ENCODE results near the gene PSMD14.

Gene PSMD14

GRCh38 chr2:161283926-161284325 is 24.3 kb upstream of the PSMD14 start:
- no peaks in the 10 kb centered on the region for H3K9me3 ChIP-seq (ENCODE audit: control insufficient read depth, low read length)
- H3K27me3 ChIP-seq (replicated peaks; ENCODE audit: control insufficient read depth, insufficient read depth, low read length, poor library complexity, severe bottlenecking): no peaks in the 10 kb centered on the region
- H3K36me3 ChIP-seq (ENCODE audit: control insufficient read depth, insufficient read depth, low read length): no peaks in the 10 kb centered on the region
- DNase-seq: no peak
- no peaks in the 10 kb centered on the region for H3K4me1 ChIP-seq (ENCODE audit: control insufficient read depth, insufficient read depth, low read length, poor library complexity, severe bottlenecking)
- no peak overlapping the region for H3K27ac ChIP-seq (ENCODE audit: insufficient read depth, low read length, poor library complexity, severe bottlenecking)
- H3K4me3 ChIP-seq (ENCODE audit: insufficient read depth, low read depth, low read length, poor library complexity, severe bottlenecking): no peak overlapping the region

- no peak for DNase-seq
- Histone ChIP-seq H3K4me1 (ENCODE audit: control insufficient read depth, insufficient read depth, low read length, poor library complexity, severe bottlenecking) (peaks cover 1% of the 10 kb centered on the region), H3K36me3 (ENCODE audit: control insufficient read depth, insufficient read depth, low read length) (no peaks in the 10 kb centered on the region), H3K4me3 (ENCODE audit: insufficient read depth, low read depth, low read length, poor library complexity, severe bottlenecking) (no peak overlapping the region), H3K9me3 (ENCODE audit: control insufficient read depth, low read length) (no peaks in the 10 kb centered on the region), H3K27ac (ENCODE audit: insufficient read depth, low read length, poor library complexity, severe bottlenecking) (no peak overlapping the region), H3K27me3 (replicated peaks; ENCODE audit: control insufficient read depth, insufficient read depth, low read length, poor library complexity, severe bottlenecking) (no peaks in the 10 kb centered on the region)
Observed at GRCh38 chr2:161303535-161304050, 4.6 kb upstream of the PSMD14 start.

- DNase-seq: no peak
- Histone ChIP-seq H3K4me3 (ENCODE audit: insufficient read depth, low read depth, low read length, poor library complexity, severe bottlenecking) (no peak overlapping the region), H3K4me1 (ENCODE audit: control insufficient read depth, insufficient read depth, low read length, poor library complexity, severe bottlenecking) (peaks cover 6% of the 10 kb centered on the region), H3K36me3 (ENCODE audit: control insufficient read depth, insufficient read depth, low read length) (no peaks in the 10 kb centered on the region), H3K9me3 (ENCODE audit: control insufficient read depth, low read length) (no peaks in the 10 kb centered on the region), H3K27me3 (replicated peaks; ENCODE audit: control insufficient read depth, insufficient read depth, low read length, poor library complexity, severe bottlenecking) (no peaks in the 10 kb centered on the region), H3K27ac (ENCODE audit: insufficient read depth, low read length, poor library complexity, severe bottlenecking) (no peak overlapping the region)
Observed at GRCh38 chr2:161306919-161307318, 1.3 kb upstream of the PSMD14 start.

- peak overlapping the region; percentile 80 for H3K27ac ChIP-seq (ENCODE audit: insufficient read depth, low read length, poor library complexity, severe bottlenecking)
- H3K36me3 ChIP-seq (ENCODE audit: control insufficient read depth, insufficient read depth, low read length): no peaks in the 10 kb centered on the region
- H3K4me3 ChIP-seq (ENCODE audit: insufficient read depth, low read depth, low read length, poor library complexity, severe bottlenecking): peak overlapping the region; percentile 81
- peaks cover 6% of the 10 kb centered on the region for H3K4me1 ChIP-seq (ENCODE audit: control insufficient read depth, insufficient read depth, low read length, poor library complexity, severe bottlenecking)
- H3K9me3 ChIP-seq (ENCODE audit: control insufficient read depth, low read length): no peaks in the 10 kb centered on the region
- H3K27me3 ChIP-seq (replicated peaks; ENCODE audit: control insufficient read depth, insufficient read depth, low read length, poor library complexity, severe bottlenecking): no peaks in the 10 kb centered on the region
- DNase-seq: no peak
Observed at GRCh38 chr2:161307676-161308075, 549 bp upstream of the PSMD14 start.

GRCh38 chr2:161312996-161313395 is 4.8 kb downstream of the PSMD14 start:
- Histone ChIP-seq H3K4me1 (ENCODE audit: control insufficient read depth, insufficient read depth, low read length, poor library complexity, severe bottlenecking) (peaks cover 6% of the 10 kb centered on the region), H3K27ac (ENCODE audit: insufficient read depth, low read length, poor library complexity, severe bottlenecking) (no peak overlapping the region), H3K9me3 (ENCODE audit: control insufficient read depth, low read length) (no peaks in the 10 kb centered on the region), H3K4me3 (ENCODE audit: insufficient read depth, low read depth, low read length, poor library complexity, severe bottlenecking) (no peak overlapping the region), H3K27me3 (replicated peaks; ENCODE audit: control insufficient read depth, insufficient read depth, low read length, poor library complexity, severe bottlenecking) (no peaks in the 10 kb centered on the region), H3K36me3 (ENCODE audit: control insufficient read depth, insufficient read depth, low read length) (peaks cover 5% of the 10 kb centered on the region)
- DNase-seq: no peak

- no peaks in the 10 kb centered on the region for H3K27me3 ChIP-seq (replicated peaks; ENCODE audit: control insufficient read depth, insufficient read depth, low read length, poor library complexity, severe bottlenecking)
Observed at GRCh38 chr2:161315380-161315779, 7.2 kb downstream of the PSMD14 start.

GRCh38 chr2:161316701-161317100 is 8.5 kb downstream of the PSMD14 start:
- no peaks in the 10 kb centered on the region for H3K27me3 ChIP-seq (replicated peaks; ENCODE audit: control insufficient read depth, insufficient read depth, low read length, poor library complexity, severe bottlenecking)
- DNase-seq: no peak
- H3K36me3 ChIP-seq (ENCODE audit: control insufficient read depth, insufficient read depth, low read length): peaks cover 5% of the 10 kb centered on the region
- no peak overlapping the region for H3K27ac ChIP-seq (ENCODE audit: insufficient read depth, low read length, poor library complexity, severe bottlenecking)
- no peaks in the 10 kb centered on the region for H3K4me1 ChIP-seq (ENCODE audit: control insufficient read depth, insufficient read depth, low read length, poor library complexity, severe bottlenecking)
- H3K9me3 ChIP-seq (ENCODE audit: control insufficient read depth, low read length): no peaks in the 10 kb centered on the region
- H3K4me3 ChIP-seq (ENCODE audit: insufficient read depth, low read depth, low read length, poor library complexity, severe bottlenecking): no peak overlapping the region

More at GRCh38 chr2:161315380-161315779, 7.2 kb downstream of the PSMD14 start:
- Histone ChIP-seq H3K9me3 (ENCODE audit: control insufficient read depth, low read length) (no peaks in the 10 kb centered on the region), H3K27ac (ENCODE audit: insufficient read depth, low read length, poor library complexity, severe bottlenecking) (no peak overlapping the region), H3K4me1 (ENCODE audit: control insufficient read depth, insufficient read depth, low read length, poor library complexity, severe bottlenecking) (no peaks in the 10 kb centered on the region), H3K36me3 (ENCODE audit: control insufficient read depth, insufficient read depth, low read length) (peaks cover 5% of the 10 kb centered on the region), H3K4me3 (ENCODE audit: insufficient read depth, low read depth, low read length, poor library complexity, severe bottlenecking) (no peak overlapping the region)
- DNase-seq: no peak

- no peaks in the 10 kb centered on the region for H3K9me3 ChIP-seq (ENCODE audit: control insufficient read depth, low read length)
- H3K27me3 ChIP-seq (replicated peaks; ENCODE audit: control insufficient read depth, insufficient read depth, low read length, poor library complexity, severe bottlenecking): no peaks in the 10 kb centered on the region
- H3K4me1 ChIP-seq (ENCODE audit: control insufficient read depth, insufficient read depth, low read length, poor library complexity, severe bottlenecking): no peaks in the 10 kb centered on the region
- H3K36me3 ChIP-seq (ENCODE audit: control insufficient read depth, insufficient read depth, low read length): peaks cover 5% of the 10 kb centered on the region
- H3K4me3 ChIP-seq (ENCODE audit: insufficient read depth, low read depth, low read length, poor library complexity, severe bottlenecking): no peak overlapping the region
- H3K27ac ChIP-seq (ENCODE audit: insufficient read depth, low read length, poor library complexity, severe bottlenecking): no peak overlapping the region
- DNase-seq: no peak
Observed at GRCh38 chr2:161321944-161322648, 13.9 kb downstream of the PSMD14 start.

GRCh38 chr2:161324876-161325275 is 16.7 kb downstream of the PSMD14 start:
- Histone ChIP-seq H3K4me3 (ENCODE audit: insufficient read depth, low read depth, low read length, poor library complexity, severe bottlenecking) (no peak overlapping the region), H3K27ac (ENCODE audit: insufficient read depth, low read length, poor library complexity, severe bottlenecking) (no peak overlapping the region), H3K4me1 (ENCODE audit: control insufficient read depth, insufficient read depth, low read length, poor library complexity, severe bottlenecking) (no peaks in the 10 kb centered on the region), H3K27me3 (replicated peaks; ENCODE audit: control insufficient read depth, insufficient read depth, low read length, poor library complexity, severe bottlenecking) (no peaks in the 10 kb centered on the region), H3K9me3 (ENCODE audit: control insufficient read depth, low read length) (no peaks in the 10 kb centered on the region), H3K36me3 (ENCODE audit: control insufficient read depth, insufficient read depth, low read length) (no peaks in the 10 kb centered on the region)
- no peak for DNase-seq

- Histone ChIP-seq H3K27ac (ENCODE audit: insufficient read depth, low read length, poor library complexity, severe bottlenecking) (no peak overlapping the region), H3K4me1 (ENCODE audit: control insufficient read depth, insufficient read depth, low read length, poor library complexity, severe bottlenecking) (no peaks in the 10 kb centered on the region), H3K27me3 (replicated peaks; ENCODE audit: control insufficient read depth, insufficient read depth, low read length, poor library complexity, severe bottlenecking) (no peaks in the 10 kb centered on the region), H3K9me3 (ENCODE audit: control insufficient read depth, low read length) (no peaks in the 10 kb centered on the region), H3K4me3 (ENCODE audit: insufficient read depth, low read depth, low read length, poor library complexity, severe bottlenecking) (no peak overlapping the region), H3K36me3 (ENCODE audit: control insufficient read depth, insufficient read depth, low read length) (no peaks in the 10 kb centered on the region)
- DNase-seq: no peak
Observed at GRCh38 chr2:161327582-161327981, 19.4 kb downstream of the PSMD14 start.
